NCI-H2107 treated with DMSO at 0.1 percent for 48 hours (cell line): Measurements from ENCODE around the gene REPS1.
"Not testable (repeated sequence)": the region's sequence is repeated elsewhere in the genome, so short reads cannot be mapped to it uniquely, and the experiment has no call there.

Experiments
- DNase-seq: peaks from one replicate; lab custom pipeline; 2025; ENCODE audit not compliant: unreplicated experiment; lab: John Stamatoyannopoulos, UW

REPS1 gene

GRCh38 chr6:139003751-139004150 lies 15.7 kb upstream of the REPS1 start:
- DNase-seq = no peak

DNA sequence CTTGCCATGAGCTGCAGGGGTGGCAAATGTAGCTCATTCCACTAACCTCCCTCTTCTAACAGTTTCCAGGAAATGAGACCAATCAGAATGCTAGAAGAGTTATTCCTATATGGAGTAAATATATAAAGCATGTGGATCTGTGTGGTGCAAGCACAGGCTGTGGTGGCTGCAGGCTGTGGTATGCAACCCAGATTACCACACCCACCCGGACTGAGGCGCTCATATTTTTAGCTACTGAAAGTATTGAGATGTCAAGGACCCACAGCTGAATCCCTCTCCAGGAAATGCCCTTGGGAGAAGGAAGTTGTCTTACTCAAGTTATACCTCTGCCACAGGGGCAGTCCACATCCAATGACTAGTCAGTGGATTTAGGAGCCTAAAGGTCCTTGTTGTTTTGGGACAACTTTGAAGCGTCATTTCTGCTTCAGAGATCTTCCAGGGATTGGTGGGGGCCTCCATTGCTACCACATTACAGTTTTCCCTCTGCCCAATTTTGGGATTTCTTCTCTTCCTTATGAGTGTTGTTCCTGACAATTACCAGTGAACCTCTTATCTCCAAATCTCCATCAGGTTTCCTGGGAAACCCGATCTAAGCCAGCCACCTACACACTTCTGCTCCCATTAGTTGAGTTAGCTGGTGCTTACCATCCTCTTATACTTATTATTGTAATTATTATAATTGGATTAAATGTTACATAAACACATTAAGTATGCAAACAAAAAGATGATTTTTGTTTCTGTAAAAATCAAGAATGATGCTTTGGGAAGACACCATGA lies 12.1 kb upstream of the REPS1 start:
- no peak for DNase-seq

DNA sequence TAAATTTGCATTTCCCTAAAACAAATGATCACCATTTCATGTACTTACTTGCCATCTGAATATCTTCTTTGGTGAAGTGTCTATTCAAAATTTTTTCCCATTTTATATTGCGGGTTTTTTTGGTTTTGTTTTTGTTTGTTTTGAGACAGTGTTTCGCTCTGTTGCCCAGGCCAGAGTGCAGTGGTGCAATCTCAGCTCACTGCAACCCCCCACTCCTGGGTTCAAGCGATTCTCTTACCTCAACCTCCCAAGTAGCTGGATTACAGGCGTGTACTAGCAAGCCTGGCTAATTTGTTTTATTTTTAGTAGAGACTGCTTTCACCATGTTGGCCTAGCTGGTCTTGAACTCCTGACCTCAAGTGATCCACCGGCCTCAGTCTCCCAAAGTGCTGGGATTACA lies 9.1 kb upstream of the REPS1 start:
- DNase-seq = no peak

DNA sequence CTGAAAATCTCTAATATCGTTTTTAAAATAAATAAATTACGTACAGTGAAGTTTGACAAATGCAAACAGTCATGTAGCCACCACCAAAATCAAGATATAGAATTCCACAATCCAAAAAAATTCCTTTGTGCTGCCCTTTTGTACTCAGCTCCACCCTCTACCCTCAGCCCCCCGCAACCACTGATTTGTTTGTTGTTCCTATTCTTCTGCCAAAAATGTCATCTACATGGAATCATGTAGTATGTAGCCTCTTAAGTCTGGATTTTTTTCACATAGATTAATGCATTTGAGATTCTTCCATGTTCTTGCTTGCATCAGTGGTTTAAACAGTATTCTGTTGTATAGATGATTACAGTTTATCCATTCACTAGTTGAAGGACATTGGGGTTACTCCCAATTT lies 8.5 kb upstream of the REPS1 start:
- DNase-seq = no peak

GRCh38 chr6:138993410-138993809 lies 5.4 kb upstream of the REPS1 start:
- DNase-seq = not testable (repeated sequence)

GRCh38 chr6:138992965-138993364 lies 4.9 kb upstream of the REPS1 start:
- not testable (repeated sequence) for DNase-seq

- no peak for DNase-seq
Observed at GRCh38 chr6:138991206-138991605, 3.2 kb upstream of the REPS1 start.

- DNase-seq = no peak
Observed at GRCh38 chr6:138989098-138989983, 1.3 kb upstream of the REPS1 start.

- peak; percentile 47 for DNase-seq
Observed at GRCh38 chr6:138988469-138988834, 399 bp upstream of the REPS1 start.

GRCh38 chr6:138987080-138987642 lies 892 bp downstream of the REPS1 start:
- DNase-seq = no peak

DNA sequence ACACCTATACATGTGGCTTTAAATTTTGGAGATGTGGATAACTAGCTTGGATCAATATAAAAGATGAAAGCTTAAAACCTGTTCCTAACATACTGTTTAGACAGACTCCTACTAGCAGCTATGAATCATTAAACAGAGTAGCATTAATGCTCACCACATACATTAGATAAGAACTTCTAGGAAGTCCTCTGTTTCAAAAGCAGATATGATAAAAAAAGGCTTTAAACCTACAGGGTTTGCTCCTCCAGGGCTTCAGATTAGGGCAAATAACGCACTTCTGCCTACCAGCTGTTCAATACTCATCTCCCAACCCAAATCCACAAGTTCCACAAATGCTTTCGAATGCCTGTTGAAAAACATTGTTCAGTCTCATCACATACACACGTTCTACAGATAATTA lies 1.5 kb downstream of the REPS1 start:
- no peak for DNase-seq

- no peak for DNase-seq
Observed at GRCh38 chr6:138981416-138981815, 6.6 kb downstream of the REPS1 start.

GRCh38 chr6:138979813-138980668 lies 8.0 kb downstream of the REPS1 start:
- DNase-seq = no peak

- DNase-seq = no peak
Observed at GRCh38 chr6:138979365-138979764, 8.7 kb downstream of the REPS1 start.

- no peak for DNase-seq
Observed at GRCh38 chr6:138978229-138978628, 9.8 kb downstream of the REPS1 start.

- no peak for DNase-seq
Observed at GRCh38 chr6:138977646-138978167, 10.3 kb downstream of the REPS1 start.

GRCh38 chr6:138977242-138977641 lies 10.8 kb downstream of the REPS1 start:
- DNase-seq = no peak

- DNase-seq = no peak
Observed at GRCh38 chr6:138975815-138976214, 12.2 kb downstream of the REPS1 start.

GRCh38 chr6:138973466-138974153 lies 14.4 kb downstream of the REPS1 start:
- no peak for DNase-seq

- no peak for DNase-seq
Observed at GRCh38 chr6:138972226-138972665, 15.8 kb downstream of the REPS1 start.
